MM.1S (cell line): ENCODE data around the gene CYSRT1.

Experiments
- CTCF ChIP-seq: fragments of 300-600 bp; sonication (generic); IDR thresholded peaks from 2 replicates; pipeline ENCODE4 v1.5.1; 2016; ENCODE audit warnings: antibody characterized with exemption, low read length, mixed read lengths
- EZH2phosphoT487 ChIP-seq: fragments of 300-600 bp; sonication (generic); IDR thresholded peaks from 2 replicates; pipeline ENCODE4 v1.6.1; 2018; ENCODE audit warnings: antibody characterized with exemption, low read length

GRCh38 chr9:137247135-137247915 lies 22.4 kb downstream of the CYSRT1 start:
- TF ChIP-seq CTCF = no peak
- TF ChIP-seq EZH2phosphoT487 = no peak
